NCI-H82 (cell line): ENCODE data around the gene MIB2.
"Not testable (repeated sequence)": the region's sequence is repeated elsewhere in the genome, so short reads cannot be mapped to it uniquely, and the experiment has no call there.

Experiments
- DNase-seq: peaks from one replicate; lab custom pipeline; 2025; lab: John Stamatoyannopoulos, UW

The MIB2 gene

GRCh38 chr1:1615256-1616044, at the start of gene MIB2:
MIB2 (plus strand) TSS chr1:1615500; CDS start chr1:1623453, 7,953 bp downstream.
- peak; percentile 99 for DNase-seq

GRCh38 chr1:1567152-1567875, 48.0 kb upstream of the MIB2 start:
- no peak for DNase-seq

- no peak for DNase-seq
Observed at GRCh38 chr1:1567891-1568291, 47.4 kb upstream of the MIB2 start.

GRCh38 chr1:1569341-1569740, 46.0 kb upstream of the MIB2 start:
- no peak for DNase-seq

- peak; percentile 82 for DNase-seq
Observed at GRCh38 chr1:1573843-1574720, 41.2 kb upstream of the MIB2 start.

- DNase-seq = peak; percentile 96
Observed at GRCh38 chr1:1574721-1575537, 40.4 kb upstream of the MIB2 start, which contains the start of gene SSU72. SSU72 (minus strand) TSS chr1:1574863; CDS start chr1:1574557, 306 bp downstream.

GRCh38 chr1:1577367-1578011, 37.8 kb upstream of the MIB2 start:
- DNase-seq = no peak

GRCh38 chr1:1578371-1578940, 36.8 kb upstream of the MIB2 start:
- DNase-seq = no peak

GRCh38 chr1:1582585-1583346, 32.5 kb upstream of the MIB2 start:
- no peak for DNase-seq

- DNase-seq = no peak
Observed at GRCh38 chr1:1583347-1584010, 31.8 kb upstream of the MIB2 start.

- peak; percentile 62 for DNase-seq
Observed at GRCh38 chr1:1591452-1591851, 23.8 kb upstream of the MIB2 start.

- DNase-seq = no peak
Observed at GRCh38 chr1:1593834-1594601, 21.3 kb upstream of the MIB2 start.

GRCh38 chr1:1594602-1595260, 20.6 kb upstream of the MIB2 start:
- DNase-seq = peak; percentile 72

GRCh38 chr1:1595341-1595740, 20.0 kb upstream of the MIB2 start:
- DNase-seq = not testable (repeated sequence)

- DNase-seq = no peak
Observed at GRCh38 chr1:1596493-1597274, 18.6 kb upstream of the MIB2 start.

- DNase-seq = peak; percentile 62
Observed at GRCh38 chr1:1597275-1597930, 17.9 kb upstream of the MIB2 start.
